Endothelial cell of umbilical vein (primary cell): ENCODE data around the gene CEMIP. TPM values are rescaled to one million over a fixed set of nuclear protein-coding genes. Genes with fewer than 3 reads are reported as not detected.

Experiments
- BruUV-seq: library from RNA; stranded (reverse); fragments of 400-500 nt; replicated peaks from 2 replicates; lab custom pipeline; 2021; lab: Mats Ljungman, UMichigan
- CTCF ChIA-PET: fragments of 300-600, 350-600 bp; sonication (Branson Sonifier 250); formaldehyde crosslinking; loops from one replicate; lab custom pipeline; 2021; ENCODE audit warnings: antibody characterized with exemption, inconsistent platforms; lab: Charles Lee
- POLR2A ChIA-PET: fragments of 300-600, 350-600 bp; sonication (Branson Sonifier 250); formaldehyde crosslinking; loops from one replicate; lab custom pipeline; 2021; ENCODE audit warnings: antibody characterized with exemption, inconsistent platforms; lab: Charles Lee
- DNase-seq: peaks from one replicate; pipeline ENCODE4 v3.0.0-alpha.2; 2011; ENCODE audit warnings: low read depth, low spot score
- FAIRE-seq: peaks from 2 replicates; lab custom pipeline; 2011; peaks lifted over from hg19 to GRCh38; lab: Jason Lieb, UNC
- H2AFZ ChIP-seq: 2 replicates; pipeline ENCODE4 v1.6.0; 2012; ENCODE audit warnings: low read depth, low read length, control low read depth, inconsistent platforms
- H3K27ac ChIP-seq: 2 replicates; pipeline ENCODE4 v1.5.1; 2011; ENCODE audit warnings: low read depth, mild to moderate bottlenecking, control low read depth, low read length, moderate library complexity; ENCODE audit not compliant: insufficient read depth
- H3K27me3 ChIP-seq, 2 experiments: 2 replicates each; pipeline versions ENCODE4 v1.6.0 to v1.6.1; 2011; ENCODE audit warnings: low read length in 2 of 2, mixed read lengths in 1 of 2; ENCODE audit not compliant: control insufficient read depth in 2 of 2, insufficient read depth in 2 of 2
- H3K36me3 ChIP-seq, 2 experiments: 2 replicates in 1 of 2; 3 replicates in 1 of 2; pipeline ENCODE4 v1.5.1; 2011; ENCODE audit warnings: low read length in 2 of 2, mild to moderate bottlenecking in 1 of 2, moderate library complexity in 1 of 2; ENCODE audit not compliant: control insufficient read depth in 2 of 2, insufficient read depth in 2 of 2; ENCODE audit errors: extremely low read depth in 1 of 2
- H3K4me1 ChIP-seq: 3 replicates; pipeline ENCODE4 v1.5.1; 2011; ENCODE audit warnings: mild to moderate bottlenecking, low read length; ENCODE audit not compliant: control insufficient read depth, insufficient read depth; ENCODE audit errors: extremely low read depth
- H3K4me2 ChIP-seq: 2 replicates; pipeline ENCODE4 v1.6.1; 2011; ENCODE audit warnings: low read length, control low read depth, mixed read lengths; ENCODE audit not compliant: insufficient read depth
- H3K4me3 ChIP-seq, 3 experiments: fragments of 200-600 bp in 1 of 3; sonication (generic), shearing (Covaris generic) in 1 of 3; replicated peaks in 1 of 3; 2 replicates each; pipeline ENCODE4 v1.5.1; 2011 to 2016; ENCODE audit warnings: control low read depth in 3 of 3, low read length in 3 of 3, mild to moderate bottlenecking in 2 of 3, inconsistent platforms in 1 of 3, low read depth in 1 of 3, moderate library complexity in 1 of 3; ENCODE audit not compliant: insufficient read depth in 1 of 3
- H3K79me2 ChIP-seq: 2 replicates; pipeline ENCODE4 v1.6.0; 2012; ENCODE audit warnings: low read length, inconsistent platforms; ENCODE audit not compliant: control insufficient read depth, insufficient read depth
- H3K9ac ChIP-seq: replicated peaks from 2 replicates; pipeline ENCODE3; 2011; ENCODE audit warnings: low read length, control low read depth; ENCODE audit not compliant: insufficient read depth; ENCODE audit errors: extremely low read depth
- H3K9me1 ChIP-seq: replicated peaks from 3 replicates; pipeline ENCODE4 v1.6.0; 2011; ENCODE audit warnings: mild to moderate bottlenecking, low read length; ENCODE audit not compliant: control insufficient read depth, insufficient read depth; ENCODE audit errors: extremely low read depth
- H3K9me3 ChIP-seq: replicated peaks from 2 replicates; pipeline ENCODE4 v1.5.1; 2012; ENCODE audit warnings: low read length, inconsistent platforms; ENCODE audit not compliant: control insufficient read depth, insufficient read depth
- H4K20me1 ChIP-seq: replicated peaks from 2 replicates; pipeline ENCODE3; 2011; ENCODE audit warnings: mild to moderate bottlenecking, low read length; ENCODE audit not compliant: control insufficient read depth, insufficient read depth; ENCODE audit errors: extremely low read depth
- EZH2 ChIP-seq: IDR thresholded peaks from 2 replicates; pipeline ENCODE4 v1.6.1; 2012; ENCODE audit warnings: borderline replicate concordance, low read depth, mild to moderate bottlenecking, moderate library complexity, low read length, inconsistent platforms; ENCODE audit not compliant: severe bottlenecking
- FOS ChIP-seq: IDR thresholded peaks from 2 replicates; pipeline ENCODE4 v1.6.1; 2011; ENCODE audit warnings: mild to moderate bottlenecking, low read length, moderate library complexity, borderline replicate concordance; ENCODE audit not compliant: insufficient read depth
- GATA2 ChIP-seq: IDR thresholded peaks from 2 replicates; pipeline ENCODE4 v1.7.0; 2011; ENCODE audit warnings: low read depth, mild to moderate bottlenecking, moderate library complexity, mixed read lengths, low read length; ENCODE audit not compliant: insufficient read length, insufficient read depth
- JUN ChIP-seq: IDR thresholded peaks from 2 replicates; pipeline ENCODE4 v1.6.1; 2011; ENCODE audit warnings: borderline replicate concordance, low read depth; ENCODE audit not compliant: insufficient read length, insufficient read depth
- MYC ChIP-seq: IDR thresholded peaks from one replicate; pipeline ENCODE4 v1.6.1; 2011; ENCODE audit warnings: mild to moderate bottlenecking, low read depth, low read length
- POLR2A ChIP-seq: IDR thresholded peaks from 2 replicates; pipeline ENCODE4 v1.6.1; 2012; ENCODE audit warnings: low read depth, mild to moderate bottlenecking, control low read depth, low read length
- POLR2AphosphoS5 ChIP-seq: IDR thresholded peaks from 2 replicates; pipeline ENCODE4 v1.6.1; 2012; ENCODE audit warnings: low read depth, mild to moderate bottlenecking, control low read depth, low read length, moderate library complexity; ENCODE audit not compliant: insufficient read depth
- dilution Hi-C: fragments of 300-500 bp; cut with MboI; formaldehyde crosslinking; loops from one replicate; pipeline ENCODE4 v1.15.0; 2019; ENCODE audit warnings: low sequenced_read_pairs; ENCODE audit not compliant: extremely low pct_ligation_motif_present
- intact Hi-C: fragments of 100-400 bp; cut with micrococcal nuclease; formaldehyde crosslinking; loops from one replicate; pipeline ENCODE4 v1.10.0; 2022
- polyA plus RNA-seq, 4 experiments: library from polyadenylated mRNA; depleted of rRNA in 3 of 4; stranded (reverse) in 3 of 4; unstranded in 1 of 4; fragments of >200 nt; gene quantifications; 2 replicates each; pipeline versions ENCODE4 v1.2.1 to v1.2.3, GENCODE V29; 2011 to 2012; ENCODE audit warnings: missing spikeins in 1 of 4
- total RNA-seq: library from RNA; stranded (reverse); gene quantifications from 2 replicates; pipeline ENCODE4 v1.2.3, GENCODE V29; 2021
- TF ChIP-seq, protein P1 (sequence below): IDR thresholded peaks from 2 replicates; pipeline ENCODE4 v1.6.1; 2011; ENCODE audit not compliant: insufficient read depth, insufficient read length
- TF ChIP-seq, protein P2 (sequence below), 2 donors: IDR thresholded peaks; 1 replicate in 1 of 2; 2 replicates in 1 of 2; pipeline ENCODE4 v1.5.1; 2011; ENCODE audit warnings: low read length in 2 of 2, mild to moderate bottlenecking in 2 of 2, moderate library complexity in 2 of 2, control low read depth in 1 of 2, inconsistent platforms in 1 of 2, low read depth in 1 of 2; ENCODE audit not compliant: insufficient read depth in 1 of 2; ENCODE audit errors: extremely low read depth in 1 of 2

Gene CEMIP
- total and polyA plus RNA-seq, 2 donors (not counting 3 experiments of a cell fraction or from before 2014, with no cell fraction given), result 0.01 TPM; not detected in 1

DNA sequence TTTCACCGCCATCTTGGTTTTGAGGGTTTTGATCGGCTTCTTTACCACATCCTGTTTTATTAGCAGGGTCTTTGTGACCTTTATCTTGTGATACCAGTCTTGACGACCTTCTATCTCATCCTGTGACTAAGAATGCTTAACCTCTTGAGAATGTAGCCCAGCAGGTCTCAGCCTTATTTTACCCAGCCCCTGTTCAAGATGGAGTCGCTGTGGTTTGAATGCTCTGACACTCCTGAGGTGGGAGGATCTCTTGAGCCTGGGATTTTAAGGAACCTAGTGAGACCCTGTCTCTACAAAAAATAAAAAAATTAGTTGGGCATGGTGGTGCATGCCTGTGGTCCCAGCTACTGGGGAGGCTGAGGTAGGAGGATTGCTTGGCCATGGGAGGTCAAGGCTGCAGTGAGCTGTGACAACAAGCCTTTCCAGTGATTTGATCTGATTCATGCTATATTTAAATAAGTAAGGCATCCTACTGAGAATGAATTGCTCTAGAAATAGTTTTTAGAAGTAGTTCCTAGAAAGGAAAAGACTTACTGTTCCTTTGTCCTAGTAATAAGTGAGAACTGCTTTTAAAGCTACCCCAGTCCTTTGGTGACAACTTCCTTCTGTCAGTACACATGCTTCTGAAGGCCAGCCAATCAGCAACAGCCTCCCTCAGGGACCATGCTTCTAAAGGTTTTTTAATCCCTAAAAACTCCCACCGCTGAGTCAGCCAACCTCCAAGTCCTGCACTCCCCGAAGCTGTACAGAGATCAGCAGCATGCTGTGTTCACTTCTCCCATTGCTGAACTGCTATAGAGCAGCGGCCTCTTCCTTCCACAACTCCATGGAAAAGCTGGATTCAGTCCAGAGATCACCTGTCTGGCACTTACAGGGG is 9.1 kb upstream of the CEMIP start:
- BruUV-seq, result no TSS peak
- ChIA-PET POLR2A (no interaction called here), CTCF (interaction anchor here (1.9 kb wide), 1 partner anchor 202 kb away, joined by 8 read pairs; no protein-coding TSS in a partner anchor)
- H3K27me3 ChIP-seq, result no peaks in the 10 kb centered on the region
- H3K27ac ChIP-seq, result no peak overlapping the region
- no peaks in the 10 kb centered on the region for H3K9me3 ChIP-seq
- no peaks in the 10 kb centered on the region for H3K9me1 ChIP-seq
- TF ChIP-seq FOS (no peak), JUN (no peak), GATA2 (no peak), POLR2A (no peak), POLR2AphosphoS5 (no peak), MYC (no peak), EZH2 (no peak)
- TF ChIP-seq, protein P1, sequence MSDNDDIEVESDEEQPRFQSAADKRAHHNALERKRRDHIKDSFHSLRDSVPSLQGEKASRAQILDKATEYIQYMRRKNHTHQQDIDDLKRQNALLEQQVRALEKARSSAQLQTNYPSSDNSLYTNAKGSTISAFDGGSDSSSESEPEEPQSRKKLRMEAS, result no peak
- TF ChIP-seq, protein P2, sequence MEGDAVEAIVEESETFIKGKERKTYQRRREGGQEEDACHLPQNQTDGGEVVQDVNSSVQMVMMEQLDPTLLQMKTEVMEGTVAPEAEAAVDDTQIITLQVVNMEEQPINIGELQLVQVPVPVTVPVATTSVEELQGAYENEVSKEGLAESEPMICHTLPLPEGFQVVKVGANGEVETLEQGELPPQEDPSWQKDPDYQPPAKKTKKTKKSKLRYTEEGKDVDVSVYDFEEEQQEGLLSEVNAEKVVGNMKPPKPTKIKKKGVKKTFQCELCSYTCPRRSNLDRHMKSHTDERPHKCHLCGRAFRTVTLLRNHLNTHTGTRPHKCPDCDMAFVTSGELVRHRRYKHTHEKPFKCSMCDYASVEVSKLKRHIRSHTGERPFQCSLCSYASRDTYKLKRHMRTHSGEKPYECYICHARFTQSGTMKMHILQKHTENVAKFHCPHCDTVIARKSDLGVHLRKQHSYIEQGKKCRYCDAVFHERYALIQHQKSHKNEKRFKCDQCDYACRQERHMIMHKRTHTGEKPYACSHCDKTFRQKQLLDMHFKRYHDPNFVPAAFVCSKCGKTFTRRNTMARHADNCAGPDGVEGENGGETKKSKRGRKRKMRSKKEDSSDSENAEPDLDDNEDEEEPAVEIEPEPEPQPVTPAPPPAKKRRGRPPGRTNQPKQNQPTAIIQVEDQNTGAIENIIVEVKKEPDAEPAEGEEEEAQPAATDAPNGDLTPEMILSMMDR (IDR thresholded peaks at IDR 0.05; ENCODE audit: extremely low read depth in 1 of 2, insufficient read depth in 1 of 2, low read depth in 1 of 2, low read length in 2 of 2), result no peak
- intact Hi-C loops, result no loop called here
- no peaks in the 10 kb centered on the region for H3K4me1 ChIP-seq
- dilution Hi-C loops, result no loop called here
- no peak overlapping the region for H3K4me3 ChIP-seq
- no peak overlapping the region for H3K9ac ChIP-seq
- H4K20me1 ChIP-seq, result no peaks in the 10 kb centered on the region
- H3K36me3 ChIP-seq, result no peaks in the 10 kb centered on the region
- DNase-seq, result no peak
- no peak overlapping the region for H2AFZ ChIP-seq
- H3K4me2 ChIP-seq, result no peak overlapping the region
- no peaks in the 10 kb centered on the region for H3K79me2 ChIP-seq
- no peak for FAIRE-seq
